HepG2 (cell line): ENCODE data around the gene CST4. TPM values are rescaled to one million over a fixed set of nuclear protein-coding genes. Genes with fewer than 3 reads are reported as not detected.

ENCODE experiments used
- BATF2 ChIP-seq: sonication (generic); formaldehyde crosslinking; IDR thresholded peaks from 2 replicates; pipeline ENCODE4 v1.8.0; 2022; ENCODE audit warnings: mild to moderate bottlenecking, missing genetic modification reagents, moderate library complexity
- E2F2 ChIP-seq: sonication (generic); formaldehyde crosslinking; IDR thresholded peaks from 2 replicates; pipeline ENCODE4 v1.4.0; 2020; ENCODE audit warnings: missing genetic modification reagents, borderline replicate concordance
- GLI4 ChIP-seq: sonication (generic); formaldehyde crosslinking; IDR thresholded peaks from 2 replicates; pipeline ENCODE4 v1.5.1; 2020; ENCODE audit warnings: missing genetic modification reagents, mild to moderate bottlenecking, moderate library complexity, borderline replicate concordance
- HES4 ChIP-seq: sonication (generic); formaldehyde crosslinking; IDR thresholded peaks from 2 replicates; pipeline ENCODE4 v1.9.0; 2021; ENCODE audit warnings: mild to moderate bottlenecking, missing genetic modification reagents, borderline replicate concordance
- HNF1A ChIP-seq, 2 experiments: sonication (generic) in 1 of 2; formaldehyde crosslinking in 1 of 2; IDR thresholded peaks; 2 replicates each; pipeline versions ENCODE4 v1.4.0 to v1.6.1; 2016 to 2020; ENCODE audit warnings: borderline replicate concordance in 1 of 2, low read depth in 1 of 2, mild to moderate bottlenecking in 1 of 2, missing genetic modification reagents in 1 of 2
- HNF4G ChIP-seq, 2 experiments: sonication (generic) in 1 of 2; formaldehyde crosslinking in 1 of 2; IDR thresholded peaks; 2 replicates each; pipeline versions ENCODE4 v1.4.0 to v1.6.1; 2011 to 2020; ENCODE audit warnings: borderline replicate concordance in 2 of 2, low read depth in 2 of 2, mild to moderate bottlenecking in 2 of 2, low read length in 1 of 2, missing genetic modification reagents in 1 of 2, moderate library complexity in 1 of 2
- MIXL1 ChIP-seq: IDR thresholded peaks from 2 replicates; pipeline ENCODE4 v1.6.1; 2016
- PAF1 ChIP-seq: IDR thresholded peaks from 2 replicates; pipeline ENCODE4 v1.6.1; 2016; ENCODE audit warnings: missing genetic modification reagents, missing compliant biosample characterization
- RXRB ChIP-seq: IDR thresholded peaks from 2 replicates; pipeline ENCODE4 v1.6.1; 2016; ENCODE audit warnings: borderline replicate concordance, missing genetic modification reagents, missing compliant biosample characterization
- SAFB2 ChIP-seq: sonication (generic); formaldehyde crosslinking; IDR thresholded peaks from 2 replicates; pipeline ENCODE4 v1.5.1; 2020; ENCODE audit warnings: missing genetic modification reagents, low read depth, mild to moderate bottlenecking, borderline replicate concordance
- SMC3 ChIP-seq: IDR thresholded peaks from 2 replicates; pipeline ENCODE4 v1.6.1; 2011; ENCODE audit warnings: low read length, improper control_type of control experiment
- THRA ChIP-seq: sonication (generic); formaldehyde crosslinking; IDR thresholded peaks from 2 replicates; pipeline ENCODE4 v1.4.0; 2020; ENCODE audit warnings: missing genetic modification reagents, borderline replicate concordance
- ZFP90 ChIP-seq: sonication (generic); formaldehyde crosslinking; IDR thresholded peaks from 2 replicates; pipeline ENCODE4 v1.8.0; 2022; ENCODE audit warnings: missing genetic modification reagents, mild to moderate bottlenecking, inconsistent platforms, borderline replicate concordance
- ZNF24 ChIP-seq: fragments of 450-650 bp; IDR thresholded peaks from 2 replicates; pipeline ENCODE4 v1.6.1; 2017; ENCODE audit warnings: antibody characterized with exemption, mild to moderate bottlenecking
- ZNF567 ChIP-seq: sonication (generic); formaldehyde crosslinking; IDR thresholded peaks from 2 replicates; pipeline ENCODE4 v1.8.1; 2023; ENCODE audit warnings: mild to moderate bottlenecking, missing genetic modification reagents, borderline replicate concordance
- ZNF572 ChIP-seq: sonication (generic); formaldehyde crosslinking; IDR thresholded peaks from 2 replicates; pipeline ENCODE4 v1.5.1; 2020; ENCODE audit warnings: mild to moderate bottlenecking, missing genetic modification reagents
- ZNF652 ChIP-seq: IDR thresholded peaks from 2 replicates; pipeline ENCODE4 v1.6.1; 2016; ENCODE audit warnings: low read depth, borderline replicate concordance
- polyA plus RNA-seq, 8 experiments: library from polyadenylated mRNA; depleted of rRNA in 3 of 8; stranded (reverse) in 7 of 8; unstranded in 1 of 8; fragments of >200 nt; fragmentation: Illumina TruSeq in 4 of 8; extraction: Trizol in 4 of 8; gene quantifications; 2 replicates each; pipeline versions ENCODE4 v1.2.1 to v1.2.3, GENCODE V29; 2011 to 2016; ENCODE audit warnings: low read depth in 4 of 8, missing spikeins in 1 of 8, mixed read lengths in 1 of 8; ENCODE audit not compliant: insufficient read depth in 1 of 8
- total RNA-seq, 5 experiments: library from RNA; depleted of rRNA; stranded (reverse); fragments of >200 nt; fragmentation: Illumina TruSeq; extraction: Trizol; gene quantifications; 2 replicates each; pipeline ENCODE4 v1.2.3, GENCODE V29; 2016; ENCODE audit warnings: low read depth in 1 of 5

CST4 gene
- total and polyA plus RNA-seq, 2 of the 13 experiments (the other 11 are each of a cell fraction or from before 2014, with no cell fraction given), result not detected

- TF ChIP-seq PAF1 (CRISPR knock-in tag) (no peak), ZNF567 (CRISPR knock-in tag) (no peak; the same call in 1 of the 2 replicates), ZFP90 (CRISPR knock-in tag) (no peak), THRA (CRISPR knock-in tag) (peak; percentile 52), SMC3 (no peak), GLI4 (CRISPR knock-in tag) (no peak; the same call in 1 of the 2 replicates), ZNF24 (no peak), HNF4G (IDR thresholded peaks at IDR 0.05; ENCODE audit: borderline replicate concordance, low read depth, low read length) (no peak), HNF4G (CRISPR knock-in tag; IDR thresholded peaks at IDR 0.05; ENCODE audit: borderline replicate concordance, low read depth) (no peak), ZNF572 (CRISPR knock-in tag) (no peak), HES4 (CRISPR knock-in tag) (no peak), RXRB (CRISPR knock-in tag) (peak; percentile 45; the same call in 1 of the 2 replicates), ZNF652 (no peak), E2F2 (CRISPR knock-in tag) (no peak), MIXL1 (CRISPR knock-in tag) (no peak; the same call in 1 of the 2 replicates), BATF2 (CRISPR knock-in tag) (no peak), HNF1A (IDR thresholded peaks at IDR 0.05; ENCODE audit: low read depth) (peak; percentile 91), HNF1A (CRISPR knock-in tag; IDR thresholded peaks at IDR 0.05; ENCODE audit: borderline replicate concordance) (peak; percentile 95), SAFB2 (CRISPR knock-in tag) (no peak)
Measured at GRCh38 chr20:23658989-23659609, 29.7 kb downstream of the CST4 start (continued).
